ENCODE measurements around the gene ANKRD52.
"Not testable (repeated sequence)": the region's sequence is repeated elsewhere in the genome, so short reads cannot be mapped to it uniquely, and the experiment has no call there.

ANKRD52 gene

GRCh38 chr12:56274299-56274698 is 16.1 kb upstream of the ANKRD52 start:
- H2BK5ac ChIP-seq (ENCODE audit: low read length), result no peak overlapping the region
- H2AFZ ChIP-seq (ENCODE audit: low read length), result no peak overlapping the region
- no peak overlapping the region for H3K23ac ChIP-seq (ENCODE audit: low read depth, low read length, poor library complexity)
- no peak overlapping the region for H2BK120ac ChIP-seq (ENCODE audit: low read depth, low read length)
- H3K9ac ChIP-seq (ENCODE audit: low read depth, low read length, poor library complexity), result no peak overlapping the region
- no peak overlapping the region for H3K4ac ChIP-seq (ENCODE audit: low read length)
- WGBS, 2 donors (ENCODE audit: extremely low coverage in 2 of 2, insufficient read length in 2 of 2, insufficient replicate concordance in 1 of 2), result no CpG with 5 or more reads among the region's 2 CpGs
- H3K14ac ChIP-seq (ENCODE audit: low read length), result no peak overlapping the region
- H3K4me2 ChIP-seq (ENCODE audit: insufficient read depth, low read length, poor library complexity, severe bottlenecking), result no peak overlapping the region
- no peak overlapping the region for H3K4me3 ChIP-seq (ENCODE audit: low read length in 2 of 2)
- H2AK5ac ChIP-seq (ENCODE audit: low read depth, low read length), result no peak overlapping the region
- H4K91ac ChIP-seq (ENCODE audit: low read depth, low read length, poor library complexity), result no peak overlapping the region
- no peaks in the 10 kb centered on the region for H3K9me3 ChIP-seq (replicated peaks in 1 of 2; ENCODE audit: control insufficient read depth in 2 of 2, insufficient read depth in 1 of 2, low read depth in 1 of 2, low read length in 2 of 2)
- H2BK12ac ChIP-seq (ENCODE audit: low read length), result no peak overlapping the region
- H2BK15ac ChIP-seq (ENCODE audit: low read length), result no peak overlapping the region
- H3K18ac ChIP-seq (ENCODE audit: low read length), result no peak overlapping the region
- H3K79me1 ChIP-seq (ENCODE audit: low read depth, low read length), result no peaks in the 10 kb centered on the region
- H3K27me3 ChIP-seq (ENCODE audit: control insufficient read depth in 3 of 3, insufficient read depth in 3 of 3, low read depth in 1 of 3, low read length in 3 of 3), result no peaks in the 10 kb centered on the region
- no peaks in the 10 kb centered on the region for H3K4me1 ChIP-seq (ENCODE audit: control insufficient read depth in 2 of 2, insufficient read depth in 1 of 2, low read depth in 1 of 2, low read length in 2 of 2)
- H4K8ac ChIP-seq (ENCODE audit: low read depth, low read length), result no peak overlapping the region
- DNase-seq (ENCODE audit: low spot score), result no peak
- peaks cover 40 to 92% of the 10 kb centered on the region in 2 donors for H3K36me3 ChIP-seq (replicated peaks in 1 of 2; ENCODE audit: control insufficient read depth in 2 of 2, insufficient read depth in 2 of 2, low read length in 2 of 2)
- no peak overlapping the region for H3K27ac ChIP-seq (replicated peaks; ENCODE audit: low read length)

- H3K36me3 ChIP-seq (replicated peaks in 1 of 2; ENCODE audit: control insufficient read depth in 2 of 2, insufficient read depth in 2 of 2, low read length in 2 of 2), result peaks cover 40 to 83% of the 10 kb centered on the region in 2 donors
- not testable (repeated sequence) for H3K4ac ChIP-seq (ENCODE audit: low read length); H3K18ac ChIP-seq (ENCODE audit: low read length); H3K9ac ChIP-seq (ENCODE audit: low read depth, low read length, poor library complexity); H3K23ac ChIP-seq (ENCODE audit: low read depth, low read length, poor library complexity); H2BK120ac ChIP-seq (ENCODE audit: low read depth, low read length); H3K79me1 ChIP-seq (ENCODE audit: low read depth, low read length); H2BK12ac ChIP-seq (ENCODE audit: low read length); H4K8ac ChIP-seq (ENCODE audit: low read depth, low read length); H2AK5ac ChIP-seq (ENCODE audit: low read depth, low read length); H2AFZ ChIP-seq (ENCODE audit: low read length); H4K91ac ChIP-seq (ENCODE audit: low read depth, low read length, poor library complexity); H3K14ac ChIP-seq (ENCODE audit: low read length); H3K4me2 ChIP-seq (ENCODE audit: insufficient read depth, low read length, poor library complexity, severe bottlenecking); H2BK15ac ChIP-seq (ENCODE audit: low read length); H3K27me3 ChIP-seq (ENCODE audit: control insufficient read depth in 3 of 3, insufficient read depth in 3 of 3, low read depth in 1 of 3, low read length in 3 of 3); H3K27ac ChIP-seq (replicated peaks; ENCODE audit: low read length); H2BK5ac ChIP-seq (ENCODE audit: low read length); H3K4me3 ChIP-seq (ENCODE audit: low read length in 2 of 2); H3K4me1 ChIP-seq (ENCODE audit: control insufficient read depth in 2 of 2, insufficient read depth in 1 of 2, low read depth in 1 of 2, low read length in 2 of 2); DNase-seq (ENCODE audit: low spot score); H3K9me3 ChIP-seq (replicated peaks in 1 of 2; ENCODE audit: control insufficient read depth in 2 of 2, insufficient read depth in 1 of 2, low read depth in 1 of 2, low read length in 2 of 2)
- no CpG with 5 or more reads among the region's 2 CpGs for WGBS, 2 donors (ENCODE audit: extremely low coverage in 2 of 2, insufficient read length in 2 of 2, insufficient replicate concordance in 1 of 2)
Measured at GRCh38 chr12:56272468-56272867, 14.3 kb upstream of the ANKRD52 start.

GRCh38 chr12:56271031-56271430 is 12.8 kb upstream of the ANKRD52 start:
- Histone ChIP-seq H2BK5ac (ENCODE audit: low read length) (no peak overlapping the region), H4K91ac (ENCODE audit: low read depth, low read length, poor library complexity) (no peak overlapping the region), H2BK15ac (ENCODE audit: low read length) (no peak overlapping the region), H3K79me1 (ENCODE audit: low read depth, low read length) (peaks cover 2% of the 10 kb centered on the region), H3K9me3 (replicated peaks in 1 of 2; ENCODE audit: control insufficient read depth in 2 of 2, insufficient read depth in 1 of 2, low read depth in 1 of 2, low read length in 2 of 2) (no peaks in the 10 kb centered on the region), H4K8ac (ENCODE audit: low read depth, low read length) (no peak overlapping the region), H3K4me3 (ENCODE audit: low read length in 2 of 2) (no peak overlapping the region), H3K4me1 (ENCODE audit: control insufficient read depth in 2 of 2, insufficient read depth in 1 of 2, low read depth in 1 of 2, low read length in 2 of 2) (peaks cover 8% of the 10 kb centered on the region in 2 donors), H2BK12ac (ENCODE audit: low read length) (no peak overlapping the region), H3K4me2 (ENCODE audit: insufficient read depth, low read length, poor library complexity, severe bottlenecking) (no peak overlapping the region), H2AFZ (ENCODE audit: low read length) (no peak overlapping the region), H3K9ac (ENCODE audit: low read depth, low read length, poor library complexity) (no peak overlapping the region), H3K14ac (ENCODE audit: low read length) (no peak overlapping the region), H3K27me3 (ENCODE audit: control insufficient read depth in 3 of 3, insufficient read depth in 3 of 3, low read depth in 1 of 3, low read length in 3 of 3) (no peaks in the 10 kb centered on the region), H2AK5ac (ENCODE audit: low read depth, low read length) (no peak overlapping the region), H3K4ac (ENCODE audit: low read length) (no peak overlapping the region), H3K27ac (replicated peaks; ENCODE audit: low read length) (no peak overlapping the region), H3K18ac (ENCODE audit: low read length) (no peak overlapping the region), H3K36me3 (replicated peaks in 1 of 2; ENCODE audit: control insufficient read depth in 2 of 2, insufficient read depth in 2 of 2, low read length in 2 of 2) (peaks cover 38 to 75% of the 10 kb centered on the region in 2 donors), H2BK120ac (ENCODE audit: low read depth, low read length) (no peak overlapping the region), H3K23ac (ENCODE audit: low read depth, low read length, poor library complexity) (no peak overlapping the region)
- no CpG with 5 or more reads among the region's 1 CpG for WGBS, 2 donors (ENCODE audit: extremely low coverage in 2 of 2, insufficient read length in 2 of 2, insufficient replicate concordance in 1 of 2)
- DNase-seq (ENCODE audit: low spot score), result no peak

GRCh38 chr12:56267443-56268071 is 9.4 kb upstream of the ANKRD52 start:
- peak overlapping the region; percentile 0 for H2BK15ac ChIP-seq (ENCODE audit: low read length)
- no peak overlapping the region for H3K4ac ChIP-seq (ENCODE audit: low read length)
- H3K18ac ChIP-seq (ENCODE audit: low read length), result peak overlapping the region; percentile 85
- H3K27me3 ChIP-seq (ENCODE audit: control insufficient read depth in 3 of 3, insufficient read depth in 3 of 3, low read depth in 1 of 3, low read length in 3 of 3), result no peaks in the 10 kb centered on the region
- H3K4me3 ChIP-seq (ENCODE audit: low read length in 2 of 2), result peak overlapping the region; percentile 79 to 90
- H2BK120ac ChIP-seq (ENCODE audit: low read depth, low read length), result no peak overlapping the region
- H4K91ac ChIP-seq (ENCODE audit: low read depth, low read length, poor library complexity), result no peak overlapping the region
- H3K27ac ChIP-seq (replicated peaks; ENCODE audit: low read length), result peak overlapping the region; percentile 55
- H3K79me1 ChIP-seq (ENCODE audit: low read depth, low read length), result peaks cover 2% of the 10 kb centered on the region
- peak overlapping the region; percentile 71 for H3K4me2 ChIP-seq (ENCODE audit: insufficient read depth, low read length, poor library complexity, severe bottlenecking)
- H3K14ac ChIP-seq (ENCODE audit: low read length), result no peak overlapping the region
- H3K23ac ChIP-seq (ENCODE audit: low read depth, low read length, poor library complexity), result peak overlapping the region; percentile 67
- peak; percentile 12 for DNase-seq (ENCODE audit: low spot score)
- no peak overlapping the region for H2AK5ac ChIP-seq (ENCODE audit: low read depth, low read length)
- WGBS, 2 donors (ENCODE audit: extremely low coverage in 2 of 2, insufficient read length in 2 of 2, insufficient replicate concordance in 1 of 2), result no CpG with 5 or more reads among the region's 21 CpGs
- H3K9me3 ChIP-seq (replicated peaks in 1 of 2; ENCODE audit: control insufficient read depth in 2 of 2, insufficient read depth in 1 of 2, low read depth in 1 of 2, low read length in 2 of 2), result no peaks in the 10 kb centered on the region
- peaks cover 8% of the 10 kb centered on the region in 2 donors for H3K4me1 ChIP-seq (ENCODE audit: control insufficient read depth in 2 of 2, insufficient read depth in 1 of 2, low read depth in 1 of 2, low read length in 2 of 2)
- peak overlapping the region; percentile 79 for H3K9ac ChIP-seq (ENCODE audit: low read depth, low read length, poor library complexity)
- H3K36me3 ChIP-seq (replicated peaks in 1 of 2; ENCODE audit: control insufficient read depth in 2 of 2, insufficient read depth in 2 of 2, low read length in 2 of 2), result peaks cover 14 to 42% of the 10 kb centered on the region in 2 donors
- H2BK5ac ChIP-seq (ENCODE audit: low read length), result no peak overlapping the region
- H2BK12ac ChIP-seq (ENCODE audit: low read length), result no peak overlapping the region
- H2AFZ ChIP-seq (ENCODE audit: low read length), result peak overlapping the region; percentile 100
- no peak overlapping the region for H4K8ac ChIP-seq (ENCODE audit: low read depth, low read length)

All from neuronal stem cell (in vitro differentiated cells).